Esophagus (tissue), 2 donors: ENCODE results near the gene MTRF1L. TPM values are rescaled to one million over a fixed set of nuclear protein-coding genes. Genes with fewer than 3 reads are reported as not detected.
"Not testable (repeated sequence)": the region's sequence is repeated elsewhere in the genome, so short reads cannot be mapped to it uniquely, and the experiment has no call there.

Source experiments
- H3K27ac ChIP-seq, 2 donors: one replicate each; pipeline ENCODE4 v1.5.1; 2013; ENCODE audit warnings: low read depth in 2 of 2, mild to moderate bottlenecking in 2 of 2, inconsistent platforms in 1 of 2, low read length in 1 of 2, moderate library complexity in 1 of 2
- H3K27me3 ChIP-seq, 2 donors: one replicate each; pipeline ENCODE4 v1.6.1; 2013; ENCODE audit warnings: low read length in 2 of 2, control low read depth in 1 of 2, mild to moderate bottlenecking in 1 of 2; ENCODE audit not compliant: insufficient read depth in 2 of 2, control insufficient read depth in 1 of 2
- H3K36me3 ChIP-seq, 2 donors: one replicate each; pipeline ENCODE4 v1.6.1; 2013; ENCODE audit warnings: low read length in 1 of 2; ENCODE audit not compliant: control insufficient read depth in 2 of 2, insufficient read depth in 2 of 2
- H3K4me1 ChIP-seq, 2 donors: one replicate each; pipeline ENCODE4 v1.6.1; 2013; ENCODE audit warnings: low read length in 1 of 2; ENCODE audit not compliant: control insufficient read depth in 2 of 2, insufficient read depth in 2 of 2
- H3K4me3 ChIP-seq, 2 donors: one replicate each; pipeline ENCODE4 v1.5.1; 2013; ENCODE audit warnings: low read length in 2 of 2, mild to moderate bottlenecking in 2 of 2, low read depth in 1 of 2, moderate library complexity in 1 of 2
- H3K9me3 ChIP-seq, 2 donors: one replicate each; pipeline ENCODE4 v1.6.1; 2013; ENCODE audit warnings: mild to moderate bottlenecking in 2 of 2, low read depth in 1 of 2, low read length in 1 of 2, moderate library complexity in 1 of 2; ENCODE audit not compliant: control insufficient read depth in 2 of 2, insufficient read depth in 1 of 2
- WGBS, 2 donors: extraction: QIAGEN DNeasy Blood & Tissue Kit; methylation state at CpG; one replicate each; pipeline ENCODE4 v1.1.7; 2013; 5-methylcytosine and 5-hydroxymethylcytosine counted together
- polyA plus RNA-seq, 2 donors: library from polyadenylated mRNA; stranded (reverse); fragments of 200-250 nt; gene quantifications; one replicate each; pipeline ENCODE4 v1.2.3, GENCODE V29; 2013
- donor health status: healthy with polysubstance abuse.
- donor health status: Bipolar disorder and iron deficiency.

MTRF1L gene
- polyA plus RNA-seq, 2 donors: 6.4 to 7.8 TPM

DNA sequence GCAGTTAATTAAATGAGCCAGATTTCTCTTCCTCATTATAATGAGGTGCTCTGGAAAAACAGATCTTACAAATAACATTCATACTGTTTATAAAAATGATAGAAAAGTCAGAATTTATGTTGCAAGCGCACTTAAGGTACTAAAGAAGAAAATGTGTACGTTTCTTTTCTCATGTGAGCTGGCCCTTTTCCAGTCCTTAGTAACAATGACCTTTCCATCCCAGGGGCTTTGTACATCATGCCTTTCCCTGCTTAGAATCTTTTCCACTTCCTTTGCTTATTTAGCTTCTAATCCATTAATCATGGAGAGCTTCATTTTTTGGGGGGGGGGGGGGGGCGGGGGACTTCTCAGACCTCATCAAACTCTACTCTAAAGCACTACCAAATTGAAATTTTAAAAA, 24.5 kb downstream of the MTRF1L start:
- WGBS, 2 donors: 68 to 78% methylated on average over 3 of the region's 3 CpGs
- H3K36me3 ChIP-seq: peaks cover 0 to 7% of the 10 kb centered on the region in 2 donors
- H3K4me1 ChIP-seq: peaks cover 5 to 7% of the 10 kb centered on the region in 2 donors
- no peak overlapping the region for H3K27ac ChIP-seq
- no peaks in the 10 kb centered on the region for H3K27me3 ChIP-seq
- H3K9me3 ChIP-seq: no peaks in the 10 kb centered on the region
- H3K4me3 ChIP-seq: no peak overlapping the region

DNA sequence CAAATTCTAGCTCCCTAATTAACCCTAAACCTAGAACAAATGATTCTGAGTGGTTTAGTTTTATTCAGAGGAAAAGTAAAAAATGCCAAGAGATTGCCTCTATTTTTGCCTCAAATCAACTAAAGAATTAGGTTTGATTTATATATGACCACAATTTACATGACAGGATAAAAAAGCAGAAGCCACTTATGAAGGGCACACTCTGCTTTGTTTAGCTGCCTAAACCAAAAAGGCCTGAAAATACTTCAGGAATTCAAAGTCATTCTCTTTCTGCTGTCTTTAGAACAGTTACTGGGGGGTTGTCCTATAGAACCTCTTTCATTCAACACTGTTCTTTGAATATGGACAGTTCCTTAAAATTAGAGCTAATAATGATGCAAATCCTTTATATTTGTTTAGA, 25.0 kb downstream of the MTRF1L start:
- no peaks in the 10 kb centered on the region for H3K27me3 ChIP-seq
- no peak overlapping the region for H3K4me3 ChIP-seq
- no peak overlapping the region for H3K27ac ChIP-seq
- H3K4me1 ChIP-seq: peaks cover 3 to 4% of the 10 kb centered on the region in 2 donors
- H3K9me3 ChIP-seq: no peaks in the 10 kb centered on the region
- peaks cover 0 to 7% of the 10 kb centered on the region in 2 donors for H3K36me3 ChIP-seq

DNA sequence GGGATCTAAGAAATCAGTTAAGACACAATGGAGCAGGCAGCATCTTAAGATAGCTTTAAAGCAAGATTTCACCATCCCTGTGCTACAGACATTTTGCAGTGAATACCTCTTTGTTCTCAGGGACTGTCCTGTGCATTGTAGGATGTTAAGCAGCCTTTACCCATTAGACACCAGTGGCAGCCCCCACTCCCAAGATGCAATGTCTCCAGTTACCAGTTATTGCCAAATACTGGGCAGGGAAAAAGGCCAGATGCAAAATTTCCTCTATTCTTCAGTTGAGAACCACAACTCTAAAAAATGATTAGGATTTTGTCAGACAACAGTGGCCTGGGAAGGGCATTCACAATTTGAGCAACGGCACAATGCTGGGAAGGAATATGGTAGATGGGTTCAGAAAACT, 25.8 kb downstream of the MTRF1L start:
- H3K36me3 ChIP-seq: peaks cover 0 to 7% of the 10 kb centered on the region in 2 donors
- no peak overlapping the region for H3K4me3 ChIP-seq
- H3K9me3 ChIP-seq: no peaks in the 10 kb centered on the region
- H3K4me1 ChIP-seq: no peaks in the 10 kb centered on the region
- WGBS, 2 donors: 87 to 94% methylated on average over 1 of the region's 1 CpG
- H3K27ac ChIP-seq: no peak overlapping the region
- H3K27me3 ChIP-seq: no peaks in the 10 kb centered on the region

DNA sequence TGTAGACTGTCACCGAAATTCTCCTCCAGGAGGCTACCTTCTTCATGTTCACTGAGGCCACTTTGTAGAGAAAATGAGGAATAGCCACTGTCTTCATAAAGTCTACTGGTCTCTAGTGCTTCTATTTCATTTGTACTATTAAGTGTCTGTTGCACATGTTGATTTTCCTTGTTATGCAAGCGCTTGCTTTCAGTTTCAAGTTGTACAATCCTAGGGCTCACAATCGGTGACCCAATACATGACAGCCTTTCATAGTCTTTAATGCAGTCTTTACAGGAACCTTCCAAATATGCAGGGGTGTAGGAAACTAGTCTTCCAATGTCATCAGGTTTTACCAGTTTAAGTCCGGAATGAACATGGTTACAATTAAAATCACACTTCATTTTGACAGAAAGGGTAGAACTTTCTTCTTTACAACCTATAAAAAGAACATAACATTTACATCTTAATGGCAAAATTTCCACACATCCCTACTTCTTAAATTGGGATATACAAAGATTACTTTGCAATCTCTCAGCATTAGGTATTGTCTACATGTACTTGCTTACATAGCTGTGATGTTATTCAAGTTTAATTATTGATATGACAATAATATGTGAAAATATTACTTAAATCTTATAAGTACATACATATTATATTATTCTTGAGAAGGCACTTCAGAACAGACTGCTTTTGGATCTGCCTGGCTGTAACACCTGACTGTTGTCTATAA, 27.1 kb downstream of the MTRF1L start:
- Histone ChIP-seq H3K36me3 (peaks cover 0 to 11% of the 10 kb centered on the region in 2 donors), H3K27ac (no peak overlapping the region), H3K27me3 (no peaks in the 10 kb centered on the region), H3K4me3 (peak overlapping the region in 1 of 2 donors; percentile 2), H3K9me3 (no peaks in the 10 kb centered on the region), H3K4me1 (no peaks in the 10 kb centered on the region)
- WGBS, 2 donors: 74 to 78% methylated on average over 4 of the region's 4 CpGs

DNA sequence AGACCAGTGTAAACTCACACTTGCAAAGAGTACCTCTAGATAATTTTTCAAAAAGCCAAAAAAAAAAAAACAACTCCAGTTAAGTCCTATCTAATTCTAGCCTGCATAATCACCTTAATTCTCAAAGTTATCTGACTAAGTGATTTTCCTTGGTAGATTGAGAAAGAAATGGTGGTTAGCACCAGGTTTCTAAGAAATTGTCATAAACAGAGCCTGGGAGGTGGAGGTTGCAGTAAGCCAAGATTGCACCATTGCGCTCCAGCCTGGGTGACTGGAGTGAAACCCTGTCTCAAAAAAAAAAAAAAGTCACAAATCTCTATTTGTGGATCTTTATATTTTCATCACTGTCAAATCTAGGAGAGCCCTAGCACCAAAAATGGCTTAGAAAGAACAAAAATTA, 28.6 kb downstream of the MTRF1L start:
- Histone ChIP-seq H3K27me3 (no peaks in the 10 kb centered on the region), H3K9me3 (no peaks in the 10 kb centered on the region), H3K4me3 (no peak overlapping the region), H3K4me1 (no peaks in the 10 kb centered on the region), H3K27ac (no peak overlapping the region), H3K36me3 (peaks cover 0 to 11% of the 10 kb centered on the region in 2 donors)
- WGBS, 2 donors: 94 to 97% methylated on average over 1 of the region's 1 CpG

DNA sequence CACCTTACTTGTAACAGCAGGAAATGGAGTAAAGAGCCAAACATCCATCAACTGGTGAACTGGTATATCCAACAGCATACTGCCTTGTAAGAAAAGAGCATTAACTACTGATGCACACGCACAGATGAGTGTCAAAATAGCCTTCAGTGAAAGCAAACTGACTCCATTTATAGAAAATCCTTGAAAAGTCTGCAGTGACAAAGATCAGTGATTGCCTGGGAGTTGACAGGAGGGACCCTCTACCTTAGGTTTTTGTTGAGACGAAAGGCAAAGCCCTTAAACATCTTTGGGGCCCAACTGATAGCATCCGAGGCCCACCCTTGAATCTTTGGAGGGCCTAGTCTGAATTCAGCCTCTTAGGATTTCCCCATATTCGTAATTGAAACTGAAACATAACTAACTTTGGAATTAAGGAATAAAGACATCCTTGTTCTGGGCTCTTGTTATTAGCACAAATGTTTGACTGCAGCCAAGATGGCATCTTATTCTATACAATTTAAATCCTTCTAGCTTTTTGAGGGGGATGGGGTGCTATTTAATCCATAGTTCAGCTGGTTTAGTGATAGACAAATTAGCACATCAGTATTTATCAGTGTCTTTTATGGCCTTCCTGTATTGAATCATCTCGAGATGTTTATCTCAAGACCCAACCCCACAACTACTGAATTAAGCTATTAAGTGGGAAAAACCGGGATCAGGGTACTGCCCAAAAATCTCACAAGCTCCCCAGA, 32.7 kb downstream of the MTRF1L start:
- Histone ChIP-seq H3K9me3 (no peaks in the 10 kb centered on the region), H3K27me3 (no peaks in the 10 kb centered on the region), H3K36me3 (peaks cover 0 to 6% of the 10 kb centered on the region in 2 donors), H3K27ac (no peak overlapping the region), H3K4me3 (no peak overlapping the region), H3K4me1 (no peaks in the 10 kb centered on the region)
- 96 to 97% methylated on average over 6 of the region's 6 CpGs for WGBS, 2 donors

DNA sequence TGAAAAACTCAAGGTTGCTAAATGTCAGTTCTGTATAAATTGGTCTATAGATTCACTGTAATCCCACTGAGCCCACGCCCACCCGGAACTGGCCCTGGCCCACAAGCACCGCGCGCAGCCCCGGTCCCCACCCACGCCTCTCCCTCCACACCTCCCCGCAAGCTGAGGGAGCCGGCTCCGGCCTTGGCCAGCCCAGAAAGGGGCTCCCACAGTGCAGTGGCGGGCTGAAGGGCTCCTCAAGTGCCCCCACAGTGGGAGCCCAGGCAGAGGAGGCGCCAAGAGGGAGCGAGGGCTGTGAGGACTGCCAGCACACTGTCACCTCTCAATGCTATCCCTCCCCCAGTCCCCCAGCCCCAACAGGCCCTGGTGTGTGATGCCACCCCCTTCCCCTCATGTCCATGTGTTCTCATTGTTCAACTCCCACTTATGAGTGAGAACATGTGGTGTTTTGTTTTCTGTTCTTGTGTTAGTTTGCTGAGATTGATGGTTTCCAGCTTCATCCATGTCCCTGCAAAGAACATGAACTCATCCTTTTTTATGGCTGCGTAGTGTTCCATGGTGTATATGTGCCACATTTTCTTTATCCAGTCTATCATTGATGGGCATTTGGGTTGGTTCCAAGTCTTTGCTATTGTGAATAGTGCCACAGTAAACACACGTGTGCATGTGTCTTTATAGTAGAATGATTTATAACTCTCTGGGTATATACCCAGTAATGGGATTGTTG, 36.2 kb downstream of the MTRF1L start:
- not testable (repeated sequence) for H3K4me3 ChIP-seq, H3K36me3 ChIP-seq, H3K27me3 ChIP-seq, H3K4me1 ChIP-seq, H3K9me3 ChIP-seq, H3K27ac ChIP-seq
- WGBS, 2 donors: 83 to 93% methylated on average over 14 to 15 of the region's 15 CpGs

DNA sequence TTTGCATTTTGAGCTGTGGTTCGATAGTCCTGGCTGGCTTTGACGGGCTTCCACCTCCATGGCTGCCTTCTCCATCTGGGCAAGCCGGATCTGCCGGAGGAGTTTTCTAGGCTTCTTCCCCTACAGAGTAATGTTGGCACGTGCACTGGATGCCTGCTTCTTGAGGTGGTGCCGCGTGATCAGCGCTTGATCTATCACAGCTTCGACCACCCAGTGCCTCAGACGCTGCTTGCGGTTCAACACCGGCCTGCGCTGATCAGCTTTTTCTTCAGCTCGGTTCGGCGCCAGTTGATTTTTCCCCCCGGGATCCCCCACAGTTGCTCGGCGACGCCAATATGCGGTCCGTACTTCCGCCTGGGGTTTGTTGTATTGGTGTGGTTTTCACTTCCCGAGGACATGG, 43.2 kb downstream of the MTRF1L start:
- Histone ChIP-seq H3K27ac (no peak overlapping the region), H3K27me3 (no peaks in the 10 kb centered on the region), H3K4me3 (no peak overlapping the region), H3K4me1 (no peaks in the 10 kb centered on the region), H3K9me3 (no peaks in the 10 kb centered on the region), H3K36me3 (no peaks in the 10 kb centered on the region)
- 92 to 94% methylated on average over 24 of the region's 24 CpGs for whole genome bisulfite sequencing, 2 donors

DNA sequence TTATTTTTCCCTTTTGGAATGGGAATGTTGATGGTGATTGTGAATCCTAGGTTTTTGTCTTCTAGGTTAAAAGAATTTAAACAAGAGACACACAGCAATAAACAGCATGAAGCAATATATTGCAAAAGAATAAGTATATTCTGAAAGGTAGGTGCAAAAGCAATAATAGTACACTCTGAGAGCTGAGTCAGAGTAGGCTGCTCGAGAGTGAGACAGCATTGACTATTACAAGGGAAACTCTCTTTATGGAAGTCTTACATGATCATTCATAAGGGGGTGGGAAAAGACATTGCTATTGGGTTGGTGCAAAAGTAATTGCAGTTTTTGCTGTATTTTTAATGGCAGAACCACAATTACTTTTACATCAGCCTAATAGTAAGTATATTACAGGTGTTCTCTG, 44.7 kb downstream of the MTRF1L start:
- Histone ChIP-seq H3K4me1 (no peaks in the 10 kb centered on the region), H3K27me3 (no peaks in the 10 kb centered on the region), H3K27ac (no peak overlapping the region), H3K9me3 (no peaks in the 10 kb centered on the region), H3K36me3 (no peaks in the 10 kb centered on the region), H3K4me3 (no peak overlapping the region)
- 72 to 80% methylated on average over 1 of the region's 1 CpG for WGBS, 2 donors
